ENCODE results near the gene MPND. TPM values are rescaled to one million over a fixed set of nuclear protein-coding genes. Genes with fewer than 3 reads are reported as not detected.

The MPND gene
- total RNA-seq, 4 donors from 2014 or later = 5.3 to 9.2 (median 7.6) TPM

GRCh38 chr19:4305659-4306058, 37.7 kb upstream of the MPND start:
- DNase-seq (ENCODE audit: extremely low spot score) = no peak
- Histone ChIP-seq H3K27ac (replicated peaks in 1 of 4) (no peak overlapping the region), H3K4me3 (no peak overlapping the region), H3K36me3 (no peaks in the 10 kb centered on the region), H3K9me3 (no peaks in the 10 kb centered on the region), H3K27me3 (peaks cover 0 to 50% (median 19%) of the 10 kb centered on the region in 4 donors), H3K4me1 (peaks cover 0 to 8% (median 7%) of the 10 kb centered on the region in 4 donors)
- intact Hi-C loops (cut with DNase I) = no loop called here
- TF ChIP-seq CTCF (IDR thresholded peaks at IDR 0.05) (no peak), POLR2AphosphoS5 (IDR thresholded peaks at IDR 0.05) (no peak)
- 81% methylated on average over 16 of the region's 16 CpGs for WGBS

GRCh38 chr19:4310247-4311121, 32.9 kb upstream of the MPND start:
- Histone ChIP-seq H3K27me3 (peaks cover 0 to 15% (median under 1%) of the 10 kb centered on the region in 4 donors), H3K9me3 (no peaks in the 10 kb centered on the region), H3K27ac (replicated peaks in 1 of 4) (no peak overlapping the region), H3K4me3 (no peak overlapping the region), H3K4me1 (peaks cover 0 to 4% (median 0%) of the 10 kb centered on the region in 4 donors), H3K36me3 (no peaks in the 10 kb centered on the region)
- TF ChIP-seq CTCF (IDR thresholded peaks at IDR 0.05) = no peak
- TF ChIP-seq POLR2A (IDR thresholded peaks at IDR 0.05; ENCODE audit: low read depth) = no peak
- TF ChIP-seq EP300 (IDR thresholded peaks at IDR 0.05) = no peak
- TF ChIP-seq POLR2AphosphoS5 (IDR thresholded peaks at IDR 0.05) = no peak
- no peak for DNase-seq (ENCODE audit: extremely low spot score)
- 95% methylated on average over 11 of the region's 22 CpGs for WGBS
- intact Hi-C loops (cut with DNase I) = no loop called here

DNA sequence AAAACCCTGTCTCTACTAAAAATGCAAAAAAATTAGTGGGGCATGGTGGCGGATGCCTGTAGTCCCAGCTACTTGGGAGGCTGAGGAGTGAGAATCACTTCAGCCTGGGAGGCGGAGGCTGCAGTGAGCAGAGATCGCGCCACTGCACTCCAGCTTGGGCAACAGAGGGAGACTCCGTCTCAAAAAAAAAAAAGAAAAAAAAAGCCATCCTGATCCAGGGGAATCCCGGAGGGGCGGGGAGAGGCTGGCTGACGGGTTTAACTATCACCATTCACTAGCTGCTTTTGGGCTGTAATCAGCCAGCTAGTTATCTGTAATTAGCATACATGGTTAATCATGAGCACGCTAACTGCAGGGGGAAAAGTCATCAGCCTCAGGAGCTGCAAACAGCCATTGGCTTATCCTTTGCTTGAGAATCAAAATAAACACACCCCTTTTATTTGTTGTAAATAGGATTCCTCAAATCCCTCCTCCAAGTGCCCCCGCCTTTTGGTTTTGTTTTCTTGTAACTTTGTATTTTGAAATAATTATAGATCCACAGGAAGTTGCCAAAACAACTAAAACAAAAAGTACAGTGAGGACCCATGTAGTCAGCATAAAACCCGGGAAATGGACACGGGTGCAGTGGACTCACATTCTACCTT, 29.4 kb upstream of the MPND start:
- 51% methylated on average over 12 of the region's 12 CpGs for WGBS
- H3K9me3 ChIP-seq = no peaks in the 10 kb centered on the region
- H3K27me3 ChIP-seq = peaks cover 0 to 30% (median 0%) of the 10 kb centered on the region in 4 donors
- H3K4me3 ChIP-seq = no peak overlapping the region
- no peak for DNase-seq (ENCODE audit: extremely low spot score)
- peaks cover 0 to 4% (median 0%) of the 10 kb centered on the region in 4 donors for H3K4me1 ChIP-seq
- no peaks in the 10 kb centered on the region for H3K36me3 ChIP-seq
- no peak overlapping the region for H3K27ac ChIP-seq (replicated peaks in 1 of 4)
- TF ChIP-seq POLR2A (IDR thresholded peaks at IDR 0.05; ENCODE audit: low read depth) (no peak), CTCF (IDR thresholded peaks at IDR 0.05) (no peak), EP300 (IDR thresholded peaks at IDR 0.05) (no peak), POLR2AphosphoS5 (IDR thresholded peaks at IDR 0.05) (no peak)
- intact Hi-C loops (cut with DNase I) = no loop called here

DNA sequence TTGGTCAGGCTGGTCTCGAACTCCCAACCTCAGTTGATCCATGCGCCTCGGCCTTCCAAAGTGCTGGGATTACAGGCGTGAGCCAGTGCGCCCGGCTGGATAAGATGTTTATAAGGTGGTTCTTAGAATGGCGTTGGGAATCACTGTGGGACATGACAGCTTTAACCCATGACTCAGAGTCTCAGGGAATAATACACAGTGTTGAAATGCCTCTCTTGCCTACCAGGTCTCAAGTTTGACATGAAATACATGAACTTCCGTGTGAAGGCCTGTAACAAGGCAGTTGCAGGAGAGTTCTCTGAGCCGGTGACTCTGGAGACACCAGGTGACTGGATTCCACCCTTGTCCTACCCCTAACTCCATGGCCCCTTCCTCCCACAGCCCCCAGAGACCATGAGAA, 26.4 kb upstream of the MPND start:
- H3K4me1 ChIP-seq = peaks cover 0 to 4% (median 0%) of the 10 kb centered on the region in 4 donors
- peaks cover 0 to 30% (median 0%) of the 10 kb centered on the region in 4 donors for H3K27me3 ChIP-seq
- no peak overlapping the region for H3K27ac ChIP-seq (replicated peaks in 1 of 4)
- 80% methylated on average over 7 of the region's 9 CpGs for WGBS
- H3K36me3 ChIP-seq = no peaks in the 10 kb centered on the region
- TF ChIP-seq EP300 (IDR thresholded peaks at IDR 0.05) (no peak), POLR2AphosphoS5 (IDR thresholded peaks at IDR 0.05) (no peak), POLR2A (IDR thresholded peaks at IDR 0.05; ENCODE audit: low read depth) (no peak), CTCF (IDR thresholded peaks at IDR 0.05) (no peak)
- no peak for DNase-seq (ENCODE audit: extremely low spot score)
- no peak overlapping the region for H3K4me3 ChIP-seq
- no peaks in the 10 kb centered on the region for H3K9me3 ChIP-seq
- intact Hi-C loops (cut with DNase I) = no loop called here

All from esophagus muscularis mucosa (tissue), 4 donors.